Measurements from ENCODE around the gene GPX4. TPM values are rescaled to one million over a fixed set of nuclear protein-coding genes. Genes with fewer than 3 reads are reported as not detected.

GPX4 gene
- total RNA-seq, 1 donor from 2014 or later, result 920 TPM

DNA sequence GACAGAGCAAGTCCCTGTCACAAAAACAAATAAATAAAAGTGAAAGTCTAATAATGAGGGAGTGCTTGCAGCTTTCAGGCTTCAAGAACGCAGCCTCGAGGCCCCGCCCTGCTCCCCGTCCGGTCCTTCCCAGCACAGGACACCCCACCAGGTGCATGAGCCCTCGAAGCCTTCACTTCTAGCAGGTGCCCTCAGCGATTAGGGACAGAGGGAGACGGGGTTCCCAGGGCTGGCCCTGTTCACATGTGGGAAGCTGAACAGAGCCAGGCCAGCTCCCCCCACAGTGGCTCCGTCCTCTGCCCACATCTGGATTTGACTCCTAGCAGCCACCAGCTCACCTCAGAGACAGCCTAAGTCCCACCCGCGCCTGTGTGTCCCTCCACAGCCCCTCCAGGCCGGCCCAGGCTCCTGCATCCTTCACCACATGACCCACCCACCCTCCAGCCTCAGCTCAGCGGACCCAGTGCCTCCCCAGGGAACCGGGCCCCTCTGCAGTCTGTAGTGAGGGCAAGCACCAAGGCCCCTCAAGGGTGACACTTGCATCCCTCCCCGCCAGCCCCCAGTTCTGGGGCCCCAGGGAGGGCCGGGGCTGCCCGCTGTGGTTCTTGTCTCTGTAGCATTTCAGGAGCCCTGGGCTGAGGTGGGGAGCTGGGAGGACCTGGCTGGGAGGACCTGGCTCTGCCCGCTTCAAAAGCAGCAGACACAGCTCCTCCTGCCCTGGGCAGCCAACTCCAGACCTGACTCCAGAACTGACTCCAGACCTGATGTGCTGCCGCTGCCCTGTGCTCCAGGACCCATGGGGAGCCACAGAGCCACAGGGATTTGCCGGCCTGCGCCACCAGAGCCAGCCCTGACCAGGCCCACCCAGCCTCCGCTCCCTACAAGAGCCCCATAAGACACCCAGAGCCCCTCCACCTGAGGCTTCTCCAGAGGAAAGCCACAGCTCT lies 27.2 kb downstream of the GPX4 start:
- no peak for DNase-seq (ENCODE audit: low spot score)

DNA sequence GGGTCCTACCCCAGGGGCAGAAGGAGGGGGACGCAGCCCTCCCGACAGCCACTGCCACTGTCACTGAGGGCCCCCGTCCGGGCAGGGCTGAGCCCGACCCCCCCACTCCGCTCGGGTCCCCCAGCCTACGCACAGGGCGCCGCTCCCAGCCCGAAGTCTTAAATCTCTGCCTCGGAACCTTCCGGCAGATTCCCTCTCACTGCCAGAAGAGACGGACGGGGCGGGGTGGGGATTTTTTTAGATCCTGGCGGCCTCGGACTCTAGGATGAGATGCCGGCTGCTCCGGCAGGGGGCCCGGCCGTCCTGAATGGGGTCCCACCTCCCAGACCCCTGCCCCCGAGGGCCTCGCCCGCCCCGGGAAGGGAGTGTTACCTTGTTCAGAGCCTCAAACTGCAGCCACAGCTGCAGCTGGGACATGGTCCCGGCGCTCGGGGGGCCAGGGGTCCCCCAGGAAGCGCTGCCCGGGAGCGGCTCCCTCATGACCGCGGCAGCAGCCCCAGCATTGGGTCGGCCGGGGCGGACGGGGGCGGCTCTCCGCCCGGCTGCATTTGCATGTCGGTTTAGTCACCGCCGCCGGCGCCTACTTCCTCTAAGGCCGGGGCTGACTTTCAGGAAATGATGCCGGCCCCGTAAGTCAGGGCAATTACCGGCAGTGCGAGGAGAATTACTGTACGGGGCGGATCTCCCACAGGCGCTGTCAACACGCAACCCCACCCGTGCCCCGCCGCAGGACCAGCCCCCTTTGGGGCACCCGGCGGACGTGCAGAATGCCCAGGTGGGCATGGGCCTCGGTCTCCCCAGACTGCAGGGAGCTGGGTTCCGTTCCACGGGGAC lies 28.1 kb downstream of the GPX4 start:
- DNase-seq (ENCODE audit: low spot score), result peak; percentile 98

DNA sequence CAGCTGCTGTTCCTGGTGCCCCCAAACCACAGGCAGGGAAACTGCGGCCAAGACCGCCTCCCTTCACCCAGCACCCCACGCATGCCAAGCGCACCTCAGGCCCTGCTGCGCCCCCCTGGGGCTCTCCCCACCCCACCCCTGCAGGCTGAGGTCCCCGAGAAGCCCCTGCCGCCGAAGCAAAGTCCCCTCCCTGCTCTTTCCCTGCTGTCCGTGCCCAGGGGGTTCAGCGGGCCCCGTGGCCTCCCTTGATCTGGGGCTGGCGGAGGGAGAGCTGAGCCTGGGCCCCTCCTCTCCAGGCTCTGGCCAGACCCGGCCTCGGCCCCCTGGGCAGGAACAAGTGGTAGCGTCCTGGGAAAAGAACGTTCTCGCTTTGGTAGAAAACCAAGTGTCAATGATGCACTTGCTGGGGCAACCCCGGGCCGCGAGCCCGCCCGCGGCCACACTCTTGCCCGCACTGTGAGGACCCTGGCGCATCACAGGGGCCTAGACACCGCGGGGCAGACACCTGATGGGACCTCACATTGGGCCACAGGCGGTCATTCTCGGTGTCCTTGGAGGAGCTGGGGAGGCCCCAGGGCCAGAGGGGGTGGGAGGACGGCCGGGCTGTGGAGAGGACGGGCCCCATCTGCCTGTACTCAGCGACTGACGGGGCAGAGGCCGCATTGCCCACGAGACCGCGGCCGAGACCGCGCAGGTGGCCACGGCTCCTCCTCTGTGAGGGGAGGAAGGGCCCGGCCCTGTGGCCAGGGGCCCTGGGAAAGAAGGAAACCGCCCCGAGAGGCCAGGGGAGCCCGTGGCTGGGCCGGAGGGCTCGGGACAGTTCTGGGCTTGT lies 29.0 kb downstream of the GPX4 start:
- DNase-seq (ENCODE audit: low spot score), result no peak

DNA sequence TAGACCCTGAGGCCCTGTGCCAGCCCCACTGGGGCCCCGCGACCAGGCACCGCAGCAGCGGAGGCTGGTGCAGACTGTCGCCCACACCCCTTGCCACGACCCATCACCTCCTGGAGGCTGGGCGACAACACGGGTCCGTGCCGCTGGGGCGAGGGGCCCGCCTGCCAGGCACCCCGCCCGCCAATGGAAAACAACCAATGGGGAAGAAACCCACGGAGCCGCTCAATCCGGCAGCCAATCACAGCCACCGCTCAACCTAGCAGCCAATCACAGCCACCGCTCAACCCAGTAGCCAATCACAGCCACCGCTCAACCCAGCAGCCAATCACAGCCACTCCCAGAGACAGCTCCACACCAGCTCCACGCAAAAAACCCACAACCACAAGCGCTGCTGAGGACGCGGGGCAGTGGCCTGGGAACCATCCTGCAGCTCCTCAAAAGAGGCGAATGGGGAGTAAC lies 29.7 kb downstream of the GPX4 start:
- no peak for DNase-seq (ENCODE audit: low spot score)

DNA sequence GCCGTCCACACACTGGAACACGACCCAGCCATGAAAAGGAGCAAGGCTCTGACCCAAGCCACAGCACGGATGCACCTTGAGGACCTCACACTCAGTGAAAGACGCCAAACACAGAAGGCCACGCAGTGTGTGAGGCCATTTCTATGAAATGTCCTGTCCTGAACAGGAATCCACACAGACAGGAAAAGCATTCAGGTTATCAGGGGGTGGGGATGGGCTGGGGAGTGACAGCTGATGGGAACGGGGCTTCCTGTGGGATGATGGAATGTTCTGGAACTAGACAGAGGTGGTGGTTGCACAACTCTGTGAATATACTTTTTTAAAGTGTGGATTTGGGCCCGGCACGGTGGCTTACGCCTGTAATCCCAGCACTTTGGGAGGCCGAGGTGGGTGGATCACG lies 30.6 kb downstream of the GPX4 start:
- no peak for DNase-seq (ENCODE audit: low spot score)

DNA sequence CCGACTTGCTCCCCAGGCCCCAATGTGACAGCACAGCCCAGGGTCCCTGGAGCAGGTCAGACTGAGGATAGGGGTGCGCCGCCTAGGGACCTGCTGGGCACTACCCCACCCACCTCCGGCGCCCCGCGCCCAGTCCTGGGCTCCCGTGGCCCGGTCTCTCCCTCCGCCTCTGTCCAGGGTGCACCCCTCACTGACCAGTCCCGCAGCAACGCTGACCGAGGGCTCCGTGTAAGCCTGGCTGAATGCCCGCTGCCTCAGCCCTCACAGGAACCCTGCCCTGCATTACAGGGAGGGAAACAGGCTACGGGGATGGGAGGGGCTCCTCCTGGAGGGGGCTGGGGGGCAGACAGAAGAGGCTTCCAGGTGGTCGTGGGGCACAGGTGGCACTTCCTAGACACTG lies 31.7 kb downstream of the GPX4 start:
- no peak for DNase-seq (ENCODE audit: low spot score)

DNA sequence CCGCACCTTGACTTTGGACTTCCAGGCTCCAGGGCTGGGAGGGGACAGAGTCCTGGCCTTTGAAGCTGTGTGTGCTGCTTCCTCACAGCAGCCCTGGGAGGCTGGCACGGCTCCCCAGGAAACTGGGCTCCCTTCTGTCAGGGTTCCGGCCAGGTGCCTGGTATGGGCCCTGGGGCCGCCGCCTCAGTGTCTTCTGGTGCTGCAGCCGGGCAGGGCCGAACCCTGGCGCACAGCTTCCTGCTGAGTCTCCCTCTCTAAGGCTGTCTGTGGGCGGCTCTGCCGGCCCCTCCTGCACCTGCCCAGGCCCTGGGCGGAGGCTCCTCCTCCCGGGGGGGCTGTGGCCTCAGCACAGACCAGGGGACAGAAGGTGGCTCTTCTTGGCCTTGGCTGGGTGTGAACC lies 32.4 kb downstream of the GPX4 start:
- no peak for DNase-seq (ENCODE audit: low spot score)

DNA sequence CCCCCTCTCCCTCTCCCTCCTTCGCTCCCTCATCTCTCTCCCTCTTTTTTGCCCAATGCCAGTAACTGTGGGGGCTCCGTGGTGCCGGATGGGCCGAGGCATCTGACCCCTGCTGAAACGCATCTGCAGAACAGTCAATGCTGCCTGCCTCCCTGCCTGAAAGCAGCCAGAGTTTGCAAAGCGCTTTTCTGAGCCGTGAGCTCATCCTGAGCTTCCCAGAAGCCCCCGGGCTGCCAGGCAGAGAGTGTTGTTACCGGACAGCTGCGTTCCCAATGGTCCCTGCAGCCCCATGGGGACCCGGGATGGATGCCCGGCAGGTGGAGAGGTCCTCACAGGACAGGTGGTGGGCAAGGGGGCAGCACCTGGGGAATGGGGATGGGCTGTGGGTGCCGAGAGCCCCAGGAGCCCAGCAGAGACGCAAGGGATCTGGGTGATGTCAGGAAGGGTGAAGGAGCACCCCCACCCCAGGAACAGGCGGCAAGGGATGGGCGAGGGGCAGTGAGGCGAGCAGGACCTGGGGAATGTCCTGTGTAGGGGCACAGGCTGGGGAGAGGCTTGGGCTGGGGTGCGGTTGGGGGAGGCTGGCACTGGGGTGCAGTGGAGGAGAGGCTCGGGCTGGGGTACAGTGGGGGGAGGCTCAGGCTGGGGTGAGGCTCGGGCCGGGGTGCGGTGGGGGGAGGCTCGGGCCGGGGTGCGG lies 33.0 kb downstream of the GPX4 start:
- DNase-seq (ENCODE audit: low spot score), result no peak

DNA sequence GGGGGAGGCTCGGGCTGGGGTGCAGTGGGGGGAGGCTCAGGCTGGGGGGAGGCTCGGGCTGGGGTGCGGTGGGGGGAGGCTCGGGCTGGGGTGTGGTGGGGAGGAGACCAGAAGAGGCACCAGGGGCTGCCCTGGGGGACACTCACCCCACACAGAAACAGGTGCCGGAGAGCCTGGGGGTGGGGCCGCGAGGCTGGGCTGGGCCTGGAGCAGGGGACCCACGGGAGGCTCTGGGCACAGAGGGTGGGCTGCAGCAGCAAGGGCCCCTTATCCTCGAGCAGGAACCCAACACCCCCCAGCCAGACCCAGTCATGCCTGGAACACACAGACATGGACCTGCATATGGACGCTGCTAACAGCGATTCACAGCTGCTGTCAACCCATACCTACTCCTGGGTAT lies 34.3 kb downstream of the GPX4 start:
- DNase-seq (ENCODE audit: low spot score), result no peak

DNA sequence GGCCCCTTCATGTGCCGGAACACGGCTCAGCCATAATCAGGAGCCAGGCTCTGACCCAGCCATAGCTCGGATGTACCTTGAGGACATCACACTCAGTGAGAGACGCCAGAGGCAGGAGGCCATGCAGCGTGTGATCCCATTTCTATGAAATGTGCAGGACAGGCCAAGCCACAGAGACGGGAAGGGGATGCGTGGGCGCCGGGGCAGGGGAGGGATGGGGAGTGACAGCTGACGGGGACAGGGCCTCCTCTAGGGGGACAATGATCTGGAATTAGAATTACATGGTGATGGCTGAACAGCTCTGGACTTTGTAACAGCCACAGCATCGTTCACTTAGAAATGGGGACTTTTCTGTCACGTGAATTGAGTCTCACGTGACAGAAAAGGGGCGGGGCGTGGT lies 35.3 kb downstream of the GPX4 start:
- no peak for DNase-seq (ENCODE audit: low spot score)

DNA sequence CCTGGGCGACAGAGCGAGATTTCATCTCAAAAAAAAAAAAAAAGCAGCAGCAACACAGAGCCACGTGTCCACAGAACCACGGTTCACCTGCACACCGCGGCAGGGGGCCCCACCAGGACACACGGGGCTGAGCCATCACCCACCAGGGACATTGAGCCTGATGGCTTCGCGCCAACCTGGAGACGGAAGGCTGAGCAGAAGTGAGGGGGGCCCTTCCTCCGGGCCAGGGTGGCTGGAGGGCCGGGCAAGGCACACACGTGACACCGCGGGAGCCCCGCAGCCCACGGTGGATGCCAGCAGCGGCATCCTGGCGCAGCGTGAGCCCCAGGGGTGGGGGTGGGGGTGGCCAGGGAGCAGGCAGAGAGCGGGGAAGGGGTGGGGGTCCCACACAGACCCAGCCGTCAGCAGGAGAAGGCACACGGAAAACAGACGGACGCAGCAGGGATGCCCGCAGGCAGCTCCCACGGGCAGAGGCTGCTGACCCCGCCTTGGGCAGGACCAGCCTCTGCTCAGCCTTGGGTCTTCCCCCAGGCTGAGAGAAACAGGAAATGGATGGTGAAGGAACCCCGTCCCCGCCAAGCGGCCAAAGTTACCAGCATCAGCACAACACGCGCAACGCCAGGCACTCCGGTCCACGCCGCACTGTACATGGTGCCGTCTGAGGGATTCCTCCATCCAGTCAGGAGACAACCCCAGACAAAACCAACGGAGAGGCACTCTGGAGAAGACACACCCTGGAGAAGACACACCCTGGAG lies 36.7 kb downstream of the GPX4 start:
- DNase-seq (ENCODE audit: low spot score), result no peak

DNA sequence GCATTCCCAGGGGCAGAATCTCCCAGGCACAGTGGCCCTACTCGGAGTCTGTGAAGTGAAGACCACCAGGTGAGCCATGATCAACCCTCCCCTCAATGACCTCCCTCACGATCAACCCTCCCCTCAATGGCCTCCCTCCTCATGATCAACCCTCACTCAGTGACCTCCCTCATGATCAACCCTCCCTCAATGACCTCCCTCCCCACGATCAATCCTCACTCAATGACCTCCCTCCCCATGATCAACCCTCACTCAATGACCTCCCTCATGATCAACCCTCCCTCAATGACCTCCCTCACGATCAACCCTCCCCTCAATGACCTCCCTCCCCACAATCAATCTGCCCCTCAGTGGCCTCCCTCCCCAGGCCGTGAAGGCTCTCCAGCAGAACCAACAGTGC lies 38.1 kb downstream of the GPX4 start:
- no peak for DNase-seq (ENCODE audit: low spot score)

DNA sequence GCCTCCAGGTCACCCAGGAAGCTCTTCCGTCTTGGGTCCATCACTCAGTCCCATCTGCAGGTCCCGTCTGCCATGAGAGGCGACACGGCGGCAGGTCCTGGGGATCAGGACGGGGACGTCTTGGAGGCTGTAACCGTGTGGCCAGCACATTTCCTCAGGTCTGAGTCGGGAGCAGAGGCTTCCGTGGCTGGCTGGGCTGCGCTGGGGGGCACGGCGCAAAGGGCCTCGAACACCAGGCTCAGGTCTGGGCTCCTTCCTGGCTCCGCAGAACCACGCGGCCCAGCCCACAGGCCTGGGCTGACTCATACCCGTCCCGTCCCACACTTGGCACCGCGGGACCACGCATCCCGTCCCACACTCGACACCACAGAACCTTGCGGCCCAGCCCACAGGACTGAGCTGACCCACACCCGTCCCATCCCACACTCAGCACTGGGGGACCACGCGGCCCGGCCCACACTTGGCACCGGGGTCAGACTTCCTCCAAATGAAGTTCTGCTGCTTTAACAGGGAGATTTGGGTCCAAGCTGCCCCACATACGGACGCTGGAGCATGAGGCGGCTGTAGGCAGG lies 40.1 kb downstream of the GPX4 start:
- no peak for DNase-seq (ENCODE audit: low spot score)

DNA sequence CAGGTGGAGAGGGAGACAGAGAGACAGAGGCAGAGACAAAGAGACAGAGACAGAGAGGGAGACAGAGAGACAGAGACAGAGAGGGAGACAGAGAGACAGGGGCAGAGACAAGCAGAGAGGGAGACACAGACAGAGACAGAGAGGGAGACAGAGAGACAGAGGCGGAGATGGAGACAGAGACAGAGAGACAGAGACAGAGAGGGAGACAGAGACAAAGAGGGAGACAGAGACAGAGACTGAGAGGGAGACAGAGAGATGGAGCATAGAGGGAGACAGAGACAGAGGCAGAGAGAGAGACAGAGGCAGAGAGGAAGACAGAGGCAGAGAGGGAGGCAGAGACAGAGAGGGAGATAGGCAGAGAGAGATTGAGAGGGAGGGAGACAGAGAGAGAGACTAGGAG lies 40.9 kb downstream of the GPX4 start:
- no peak for DNase-seq (ENCODE audit: low spot score)

DNA sequence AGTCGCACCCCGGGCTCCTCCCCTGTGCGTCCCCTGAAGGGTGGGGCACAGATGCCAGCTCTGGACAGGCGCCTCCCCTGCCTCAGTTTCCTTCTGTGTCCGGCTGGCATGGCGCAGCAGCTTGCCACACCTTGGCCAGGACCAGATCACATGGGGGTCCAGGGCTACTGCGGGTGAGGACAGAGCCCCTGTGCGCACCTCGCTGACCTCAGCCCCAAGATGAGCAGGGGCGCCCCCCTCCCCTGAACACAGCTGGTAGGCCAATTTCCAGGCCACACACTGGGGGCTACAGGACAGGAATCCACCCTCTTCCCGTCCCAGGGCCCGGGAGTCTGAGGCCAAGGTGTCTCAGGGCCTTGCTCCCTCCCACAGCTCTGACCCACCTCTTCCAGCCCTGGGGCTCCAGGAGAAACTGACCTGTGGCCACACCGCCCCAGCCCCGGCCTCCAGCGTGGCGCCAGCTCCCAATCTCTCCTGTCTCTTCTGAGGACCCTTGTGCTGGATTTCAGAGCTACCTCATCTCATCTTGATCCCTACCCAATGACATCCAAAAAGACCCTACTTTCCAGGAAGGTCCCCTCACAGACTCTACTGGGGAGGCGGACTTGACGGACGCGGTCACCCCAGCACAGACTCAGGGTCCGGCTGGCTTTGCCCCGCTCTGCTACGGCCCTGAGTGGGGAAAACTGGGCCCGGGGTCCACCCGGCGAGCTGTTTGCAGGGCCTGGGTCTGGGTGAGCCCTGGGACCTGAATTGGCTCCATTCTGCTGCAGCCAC lies 42.0 kb downstream of the GPX4 start:
- no peak for DNase-seq (ENCODE audit: low spot score)

DNA sequence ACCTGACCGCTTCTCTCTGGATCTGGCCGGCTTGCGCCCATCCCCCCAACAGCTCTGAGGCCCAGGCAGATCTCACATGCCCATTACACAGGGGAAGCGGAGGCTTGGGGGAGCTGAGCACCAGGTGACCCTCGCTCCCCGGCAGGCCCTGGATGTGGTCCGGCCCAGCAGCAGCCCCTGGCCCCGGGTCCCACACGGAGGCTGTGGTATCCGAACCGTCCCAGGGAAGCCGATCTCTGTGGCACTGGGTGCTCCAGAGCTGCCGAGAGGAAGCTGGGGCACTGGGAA lies 42.6 kb downstream of the GPX4 start:
- DNase-seq (ENCODE audit: low spot score), result no peak

DNA sequence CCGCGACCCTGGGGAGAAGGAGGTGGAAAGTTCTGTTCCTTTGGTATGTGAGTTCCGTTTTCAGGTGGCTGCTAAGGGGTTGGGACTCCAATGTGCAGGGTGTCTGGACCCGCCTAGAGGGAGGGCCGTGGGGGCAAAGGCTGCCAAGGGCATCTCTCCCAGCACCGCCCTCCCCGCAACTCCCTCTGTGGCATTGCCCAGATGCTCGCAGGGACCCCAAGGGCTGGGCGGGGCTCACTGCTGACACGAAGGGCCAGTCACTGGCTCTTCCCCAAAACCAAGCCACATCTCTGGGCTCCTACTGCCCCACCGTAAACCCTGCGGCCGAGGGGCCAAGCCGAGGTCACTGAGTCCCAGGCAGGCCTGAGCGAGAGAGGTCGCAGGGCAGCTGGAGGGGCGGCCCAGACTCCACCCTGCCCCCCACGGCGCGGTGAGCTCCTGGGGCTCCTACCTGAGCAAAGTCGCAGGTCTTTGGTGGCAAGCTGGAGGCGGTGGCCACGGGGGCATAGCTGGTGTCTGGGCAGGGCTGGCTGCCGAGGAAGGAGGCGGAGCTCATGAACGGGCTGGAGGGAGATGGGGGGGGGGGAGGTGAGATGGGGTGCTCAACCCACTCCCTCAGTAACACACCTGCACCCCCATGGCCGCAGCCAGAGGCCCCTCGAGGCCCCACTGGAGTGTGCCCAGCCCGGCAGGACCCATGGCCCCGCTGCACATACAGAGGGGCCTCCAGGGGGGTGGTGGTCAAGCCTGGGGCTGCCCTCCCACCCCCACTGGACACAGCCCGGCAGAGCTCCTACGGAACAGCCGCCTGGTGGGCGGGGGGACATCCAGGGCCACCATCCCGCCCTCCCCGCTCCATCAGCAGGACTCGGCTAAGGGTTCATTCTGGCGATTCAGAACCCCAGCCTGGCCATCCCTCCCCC lies 43.3 kb downstream of the GPX4 start:
- DNase-seq (ENCODE audit: low spot score), result no peak

DNA sequence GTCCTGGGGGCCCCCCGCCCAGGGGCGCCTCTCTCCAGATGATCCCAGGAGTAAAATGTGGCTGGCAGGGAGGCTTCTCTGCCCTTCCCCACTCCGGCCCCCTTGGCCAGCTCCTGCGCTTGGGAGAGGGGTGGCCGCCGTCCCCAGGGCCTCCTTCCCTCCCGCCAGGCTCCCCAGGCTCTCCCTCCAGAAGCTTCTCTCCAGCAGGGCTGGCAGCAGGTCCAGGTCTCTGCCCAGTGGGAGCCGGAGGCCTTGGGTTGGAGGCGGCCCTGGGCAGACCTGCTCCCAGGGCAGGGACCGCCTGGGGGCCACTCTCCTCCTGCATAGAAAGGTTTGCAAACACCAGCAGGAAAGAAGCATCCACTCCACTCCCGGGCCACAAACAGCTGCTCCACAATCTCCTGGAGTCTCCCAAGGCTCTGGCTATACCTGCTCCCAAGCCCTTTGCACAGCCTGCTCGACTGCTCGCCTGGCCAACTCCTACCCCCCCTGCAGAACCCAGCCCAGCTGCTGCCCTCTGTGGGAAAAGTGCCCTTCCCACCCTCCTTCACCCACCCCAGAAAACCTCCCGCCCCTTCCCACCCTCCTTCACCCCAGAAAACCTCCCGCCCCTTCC lies 44.2 kb downstream of the GPX4 start:
- DNase-seq (ENCODE audit: low spot score), result no peak
